Neuronal stem cell (in vitro differentiated cells): ENCODE data around the gene DNAAF8.

Experiments
- DNase-seq: peaks from one replicate; pipeline ENCODE4 v3.0.0-alpha.2; 2013; ENCODE audit warnings: low spot score
- H2AFZ ChIP-seq: one replicate; pipeline ENCODE4 v1.6.1; 2013; ENCODE audit warnings: mild to moderate bottlenecking, low read length, inconsistent platforms
- H2AK5ac ChIP-seq: 2 replicates; pipeline ENCODE4 v1.6.1; 2013; ENCODE audit warnings: low read depth, mild to moderate bottlenecking, inconsistent platforms, low read length, moderate library complexity, mixed read lengths
- H2BK120ac ChIP-seq: 2 replicates; pipeline ENCODE4 v1.6.1; 2013; ENCODE audit warnings: low read depth, mild to moderate bottlenecking, inconsistent platforms, low read length, moderate library complexity, mixed read lengths
- H2BK12ac ChIP-seq: one replicate; pipeline ENCODE4 v1.6.1; 2013; ENCODE audit warnings: low read length, inconsistent platforms
- H2BK15ac ChIP-seq: 2 replicates; pipeline ENCODE4 v1.6.1; 2013; ENCODE audit warnings: mild to moderate bottlenecking, low read length, inconsistent platforms, mixed read lengths
- H2BK5ac ChIP-seq: one replicate; pipeline ENCODE4 v1.6.1; 2013; ENCODE audit warnings: inconsistent platforms, mild to moderate bottlenecking, low read length, moderate library complexity
- H3K14ac ChIP-seq: one replicate; pipeline ENCODE4 v1.6.1; 2013; ENCODE audit warnings: low read length, inconsistent platforms
- H3K18ac ChIP-seq: 2 replicates; pipeline ENCODE4 v1.6.1; 2013; ENCODE audit warnings: low read length, inconsistent platforms
- H3K23ac ChIP-seq: 2 replicates; pipeline ENCODE4 v1.6.1; 2013; ENCODE audit warnings: low read depth, mild to moderate bottlenecking, mixed read lengths, low read length, inconsistent platforms; ENCODE audit not compliant: poor library complexity
- H3K27ac ChIP-seq: replicated peaks from 3 replicates; pipeline ENCODE4 v1.5.1; 2013; ENCODE audit warnings: low read length, inconsistent platforms
- H3K27me3 ChIP-seq, 3 experiments: 2 replicates each; pipeline ENCODE4 v1.6.1; 2013; ENCODE audit warnings: low read length in 3 of 3, mild to moderate bottlenecking in 2 of 3, inconsistent platforms in 1 of 3, low read depth in 1 of 3, mixed read lengths in 1 of 3, moderate library complexity in 1 of 3; ENCODE audit not compliant: control insufficient read depth in 3 of 3, insufficient read depth in 3 of 3
- H3K36me3 ChIP-seq, 2 donors: replicated peaks in 1 of 2; 2 replicates each; pipeline ENCODE4 v1.6.1; 2013; ENCODE audit warnings: low read length in 2 of 2; ENCODE audit not compliant: control insufficient read depth in 2 of 2, insufficient read depth in 2 of 2
- H3K4ac ChIP-seq: 2 replicates; pipeline ENCODE4 v1.6.1; 2013; ENCODE audit warnings: inconsistent platforms, mild to moderate bottlenecking, low read length, moderate library complexity
- H3K4me1 ChIP-seq, 2 donors: 1 replicate in 1 of 2; 2 replicates in 1 of 2; pipeline ENCODE4 v1.6.1; 2013; ENCODE audit warnings: low read length in 2 of 2, low read depth in 1 of 2; ENCODE audit not compliant: control insufficient read depth in 2 of 2, insufficient read depth in 1 of 2
- H3K4me2 ChIP-seq: one replicate; pipeline ENCODE4 v1.6.1; 2013; ENCODE audit warnings: mild to moderate bottlenecking, low read length, inconsistent platforms; ENCODE audit not compliant: insufficient read depth, poor library complexity, severe bottlenecking
- H3K4me3 ChIP-seq, 2 donors: 2 replicates each; pipeline ENCODE4 v1.5.1; 2013; ENCODE audit warnings: low read length in 2 of 2, mild to moderate bottlenecking in 2 of 2, inconsistent platforms in 1 of 2, moderate library complexity in 1 of 2
- H3K79me1 ChIP-seq: one replicate; pipeline ENCODE4 v1.6.1; 2013; ENCODE audit warnings: low read depth, mild to moderate bottlenecking, inconsistent platforms, low read length, moderate library complexity
- H3K9ac ChIP-seq: one replicate; pipeline ENCODE4 v1.6.1; 2013; ENCODE audit warnings: mild to moderate bottlenecking, low read depth, low read length, inconsistent platforms; ENCODE audit not compliant: poor library complexity
- H3K9me3 ChIP-seq, 2 donors: replicated peaks in 1 of 2; 2 replicates each; pipeline versions ENCODE3 to v1.6.1; 2013; ENCODE audit warnings: low read length in 2 of 2, mild to moderate bottlenecking in 2 of 2, inconsistent platforms in 1 of 2, low read depth in 1 of 2, mixed read lengths in 1 of 2, moderate library complexity in 1 of 2; ENCODE audit not compliant: control insufficient read depth in 2 of 2, insufficient read depth in 1 of 2
- H4K8ac ChIP-seq: one replicate; pipeline ENCODE4 v1.6.1; 2013; ENCODE audit warnings: low read depth, mild to moderate bottlenecking, inconsistent platforms, low read length, moderate library complexity
- H4K91ac ChIP-seq: one replicate; pipeline ENCODE4 v1.6.1; 2013; ENCODE audit warnings: low read length, low read depth, mild to moderate bottlenecking, inconsistent platforms; ENCODE audit not compliant: poor library complexity
- WGBS, 2 donors: extraction: QIAGEN DNeasy Blood & Tissue Kit; methylation state at CpG; one replicate each; pipeline ENCODE4 v1.1.7; 2013; ENCODE audit warnings: missing lambda C conversion rate in 2 of 2, mixed read lengths in 1 of 2; ENCODE audit not compliant: insufficient read length in 2 of 2, insufficient replicate concordance in 1 of 2; ENCODE audit errors: extremely low coverage in 2 of 2; 5-methylcytosine and 5-hydroxymethylcytosine counted together

Gene DNAAF8

GRCh38 chr16:4689091-4689671 is 45.2 kb upstream of the DNAAF8 start:
- WGBS, 2 donors, result no CpG with 5 or more reads among the region's 21 CpGs
- H3K4me1 ChIP-seq, result peaks cover 0 to 6% of the 10 kb centered on the region in 2 donors
- no peak overlapping the region for H3K4me2 ChIP-seq

DNA sequence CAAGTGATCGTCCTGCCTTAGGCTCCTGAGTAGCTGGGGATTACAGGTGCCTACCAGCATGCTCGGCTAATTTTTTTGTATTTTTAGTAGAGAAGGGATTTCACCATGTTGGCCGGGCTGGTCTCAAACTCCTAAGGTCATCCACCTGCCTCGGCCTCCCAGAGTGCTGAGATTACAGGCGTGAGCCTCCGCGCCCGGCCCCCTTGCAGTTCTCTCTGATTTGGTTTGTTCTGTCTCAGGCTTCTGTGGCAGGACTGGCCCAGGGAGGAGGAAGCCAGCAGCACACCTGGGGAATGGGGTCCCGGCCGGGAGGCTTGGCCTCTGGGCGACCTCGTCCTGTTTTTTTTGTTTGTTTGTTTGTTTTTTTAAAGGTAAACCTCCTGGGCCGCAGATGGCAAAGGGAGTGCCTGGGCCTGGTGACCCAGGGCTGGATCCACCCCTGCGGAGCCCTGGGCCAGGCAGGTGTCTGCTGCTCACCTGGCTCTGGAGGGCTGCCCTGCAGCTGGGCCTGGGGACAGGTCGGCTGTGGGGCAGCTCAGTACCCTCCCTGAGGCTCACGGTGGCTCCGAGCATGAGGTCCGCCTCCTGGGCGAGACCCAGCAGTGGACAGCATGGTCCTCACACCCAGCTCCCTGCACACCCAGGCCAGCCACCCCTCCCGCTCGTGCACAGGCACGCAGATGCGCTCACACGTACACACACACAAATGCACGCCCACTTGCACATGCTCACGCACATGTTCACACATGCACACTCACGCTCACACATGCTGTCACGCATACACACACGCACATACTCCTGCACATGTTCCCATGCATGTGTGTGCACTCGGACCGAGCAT is 44.3 kb upstream of the DNAAF8 start:
- Histone ChIP-seq H3K4ac (no peak overlapping the region), H3K4me2 (no peak overlapping the region), H3K79me1 (peaks cover 10% of the 10 kb centered on the region), H3K4me3 (peak overlapping the region in 1 of 2 donors; percentile 67), H2BK15ac (no peak overlapping the region), H3K9ac (peak overlapping the region; percentile 44), H2AK5ac (no peak overlapping the region), H3K27me3 (no peaks in the 10 kb centered on the region), H3K23ac (peak overlapping the region; percentile 91), H3K18ac (no peak overlapping the region), H3K27ac (no peak overlapping the region), H4K91ac (no peak overlapping the region), H4K8ac (no peak overlapping the region), H3K4me1 (peaks cover 3 to 10% of the 10 kb centered on the region in 2 donors), H2BK120ac (no peak overlapping the region), H3K36me3 (peaks cover 9 to 51% of the 10 kb centered on the region in 2 donors), H2BK5ac (no peak overlapping the region), H2BK12ac (peak overlapping the region; percentile 10), H2AFZ (no peak overlapping the region), H3K9me3 (peaks cover 0 to 2% of the 10 kb centered on the region in 2 donors), H3K14ac (peak overlapping the region; percentile 71)
- no CpG with 5 or more reads among the region's 31 CpGs for WGBS, 2 donors
- DNase-seq, result no peak

More at GRCh38 chr16:4689091-4689671, 45.2 kb upstream of the DNAAF8 start:
- no peak overlapping the region for H3K23ac ChIP-seq
- no peak overlapping the region for H2AK5ac ChIP-seq
- H4K91ac ChIP-seq, result no peak overlapping the region
- H3K79me1 ChIP-seq, result peaks cover 5% of the 10 kb centered on the region
- no peak overlapping the region for H3K4me3 ChIP-seq
- no peak overlapping the region for H3K27ac ChIP-seq
- H2AFZ ChIP-seq, result no peak overlapping the region
- peaks cover 0 to 2% of the 10 kb centered on the region in 2 donors for H3K9me3 ChIP-seq
- H4K8ac ChIP-seq, result no peak overlapping the region
- no peak for DNase-seq
- H2BK5ac ChIP-seq, result peak overlapping the region; percentile 29
- no peaks in the 10 kb centered on the region for H3K27me3 ChIP-seq
- no peak overlapping the region for H3K4ac ChIP-seq
- no peak overlapping the region for H3K14ac ChIP-seq
- H3K18ac ChIP-seq, result no peak overlapping the region
- H2BK15ac ChIP-seq, result no peak overlapping the region
- H3K9ac ChIP-seq, result peak overlapping the region; percentile 67
- no peak overlapping the region for H2BK120ac ChIP-seq
- peaks cover 11 to 55% of the 10 kb centered on the region in 2 donors for H3K36me3 ChIP-seq
- no peak overlapping the region for H2BK12ac ChIP-seq

GRCh38 chr16:4690946-4691665 is 43.2 kb upstream of the DNAAF8 start:
- Histone ChIP-seq H3K79me1 (peaks cover 12% of the 10 kb centered on the region), H3K18ac (no peak overlapping the region), H2BK120ac (no peak overlapping the region), H2BK12ac (no peak overlapping the region), H2AK5ac (no peak overlapping the region), H3K36me3 (peaks cover 19 to 51% of the 10 kb centered on the region in 2 donors), H4K91ac (no peak overlapping the region), H2BK5ac (no peak overlapping the region), H3K4me1 (peaks cover 8 to 10% of the 10 kb centered on the region in 2 donors), H2AFZ (no peak overlapping the region), H3K9me3 (peaks cover 0 to 2% of the 10 kb centered on the region in 2 donors), H3K4me2 (no peak overlapping the region), H3K9ac (no peak overlapping the region), H3K4me3 (no peak overlapping the region), H4K8ac (no peak overlapping the region), H3K27me3 (no peaks in the 10 kb centered on the region), H3K27ac (no peak overlapping the region), H3K23ac (no peak overlapping the region), H2BK15ac (no peak overlapping the region), H3K14ac (no peak overlapping the region), H3K4ac (no peak overlapping the region)
- DNase-seq, result no peak
- no CpG with 5 or more reads among the region's 19 CpGs for WGBS, 2 donors
